GM18498 (cell line): ENCODE data around the gene TUBB1.
A peak's percentile ranks its signal among the peaks of the same experiment; 100 is the strongest.
"Not testable (repeated sequence)": the region's sequence is repeated elsewhere in the genome, so short reads cannot be mapped to it uniquely, and the experiment has no call there.

Source experiments
- ATAC-seq: cut with Tn5 transposase; IDR thresholded peaks from one replicate; pipeline ENCODE4 v1.9.1; 2021; ENCODE audit warnings: mild to moderate bottlenecking, moderate library complexity; ENCODE audit not compliant: unreplicated experiment

Gene TUBB1

GRCh38 chr20:59005523-59006166 is 13.6 kb upstream of the TUBB1 start:
- no peak for ATAC-seq

- ATAC-seq = no peak
Measured at GRCh38 chr20:59006167-59006863, 12.9 kb upstream of the TUBB1 start.

GRCh38 chr20:59006864-59007664 is 12.2 kb upstream of the TUBB1 start, which contains the start of gene CTSZ:
Gene CTSZ, minus strand, starts transcription at chr20:59007254. Its CDS starts 126 bp downstream, at chr20:59007128.
- ATAC-seq = peak; percentile 25

- peak; percentile 37 for ATAC-seq
Measured at GRCh38 chr20:59007665-59008511, 11.3 kb upstream of the TUBB1 start.

GRCh38 chr20:59008715-59009336 is 10.4 kb upstream of the TUBB1 start:
- ATAC-seq = no peak

GRCh38 chr20:59010321-59010994 is 8.8 kb upstream of the TUBB1 start:
- ATAC-seq = no peak

- no peak for ATAC-seq
Measured at GRCh38 chr20:59010995-59011873, 8.0 kb upstream of the TUBB1 start.

- not testable (repeated sequence) for ATAC-seq
Measured at GRCh38 chr20:59011874-59012157, 7.4 kb upstream of the TUBB1 start.

- ATAC-seq = no peak
Measured at GRCh38 chr20:59013031-59013951, 5.9 kb upstream of the TUBB1 start.

- ATAC-seq = no peak
Measured at GRCh38 chr20:59013959-59014608, 5.1 kb upstream of the TUBB1 start.

GRCh38 chr20:59014680-59015389 is 4.4 kb upstream of the TUBB1 start:
- no peak for ATAC-seq

- ATAC-seq = no peak
Measured at GRCh38 chr20:59015411-59015810, 3.8 kb upstream of the TUBB1 start.

GRCh38 chr20:59015812-59016711 is 3.2 kb upstream of the TUBB1 start:
- no peak for ATAC-seq

- ATAC-seq = no peak
Measured at GRCh38 chr20:59016795-59017492, 2.3 kb upstream of the TUBB1 start.
